Stimulated activated CD4-positive, alpha-beta T cell treated with anti-CD3 and anti-CD28 coated beads, Interleukin-2, amount 100 ng/mL, for 4 hours (primary cell): ENCODE data around the gene HOXA4.

ENCODE experiments used
- DNase-seq: peaks from one replicate; pipeline ENCODE4 v3.0.0-alpha.2; 2020; ENCODE audit warnings: low read depth

The HOXA4 gene

GRCh38 chr7:27116962-27117886, 13.3 kb downstream of the HOXA4 start:
- no peak for DNase-seq

DNA sequence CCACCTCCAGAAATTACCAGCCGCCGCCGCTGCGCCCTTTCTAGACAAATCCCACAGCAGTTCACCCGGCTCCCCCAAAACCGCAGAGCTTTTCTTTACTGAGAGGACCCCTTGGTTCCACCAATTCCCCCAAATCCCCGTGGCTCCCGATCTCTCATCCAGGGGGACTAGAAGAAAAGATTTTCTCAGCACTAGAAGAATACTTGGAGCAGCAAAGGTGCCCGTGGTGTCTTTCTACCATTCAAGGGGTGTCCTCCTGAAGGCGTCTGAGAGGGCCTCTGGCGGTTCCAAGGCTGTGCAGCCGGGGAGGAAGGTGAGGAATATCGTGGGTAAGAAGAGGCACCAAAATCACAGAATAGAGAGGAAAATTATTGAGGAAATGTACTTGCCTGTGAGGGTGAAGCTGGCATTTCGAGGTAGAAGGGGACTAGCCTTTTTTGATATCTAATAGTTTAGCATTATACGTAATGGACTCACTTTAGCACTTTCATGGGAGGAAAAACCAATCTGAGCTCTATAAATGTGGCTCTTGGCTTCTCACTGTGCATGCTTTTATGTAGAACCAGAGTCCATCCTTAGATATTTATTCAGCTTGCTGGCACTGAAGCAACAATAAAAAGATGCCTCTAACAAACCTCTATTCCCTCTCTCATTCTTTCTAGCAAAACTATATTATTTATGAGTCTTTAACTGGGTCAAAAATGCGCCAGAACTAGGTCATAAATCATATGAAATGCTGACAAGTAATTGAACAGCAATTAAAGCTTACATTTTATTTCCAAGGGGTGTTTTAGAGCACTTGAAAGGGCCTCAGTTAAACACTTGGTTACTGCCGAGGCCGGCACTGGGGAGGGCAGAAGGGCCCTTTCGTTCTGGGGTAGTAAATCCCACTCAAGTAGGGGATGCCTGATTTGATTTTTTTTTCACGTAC, 14.3 kb downstream of the HOXA4 start:
- DNase-seq = no peak

DNA sequence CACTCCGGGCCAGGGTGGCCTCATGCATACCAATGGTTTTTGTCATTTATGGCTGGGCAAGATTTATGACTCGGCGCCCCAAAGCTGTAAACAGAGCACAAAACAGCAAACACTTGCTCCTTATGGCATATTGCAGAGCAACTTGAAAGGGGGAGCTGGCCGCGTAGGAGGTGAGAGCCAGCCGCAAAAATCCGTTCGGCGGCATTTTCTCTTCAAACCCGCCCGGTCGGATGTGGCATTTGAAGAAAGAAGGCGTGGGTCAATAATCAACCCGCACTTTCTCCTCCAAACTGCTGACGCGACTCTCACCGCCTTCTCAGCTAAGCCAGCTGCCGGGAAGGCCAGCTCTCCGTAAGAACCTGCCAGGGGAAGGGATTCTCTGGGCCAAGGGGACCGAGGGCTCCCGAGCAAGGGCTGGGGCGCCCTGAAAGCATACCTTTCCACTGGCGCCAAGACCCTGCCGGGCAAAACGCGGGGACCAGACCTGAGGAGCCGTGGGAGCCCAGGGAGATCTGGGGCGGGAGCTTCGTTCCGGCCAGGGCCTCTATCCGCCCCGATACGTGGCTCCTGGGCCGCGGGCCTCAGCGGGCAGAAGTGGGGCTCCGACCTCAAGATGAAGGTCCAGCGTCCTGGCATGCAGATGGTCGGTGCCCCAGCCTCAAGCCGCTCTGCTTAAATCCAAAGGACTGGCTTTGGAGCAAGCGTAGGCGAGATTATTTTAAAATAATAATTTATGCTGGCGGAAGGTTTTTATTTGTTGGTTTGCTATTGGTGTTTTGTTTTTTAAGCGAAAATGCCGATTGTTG, 15.1 kb downstream of the HOXA4 start:
- no peak for DNase-seq

GRCh38 chr7:27114881-27115220, 15.7 kb downstream of the HOXA4 start:
- DNase-seq = no peak

- no peak for DNase-seq
Measured at GRCh38 chr7:27113991-27114769, 16.4 kb downstream of the HOXA4 start.

DNA sequence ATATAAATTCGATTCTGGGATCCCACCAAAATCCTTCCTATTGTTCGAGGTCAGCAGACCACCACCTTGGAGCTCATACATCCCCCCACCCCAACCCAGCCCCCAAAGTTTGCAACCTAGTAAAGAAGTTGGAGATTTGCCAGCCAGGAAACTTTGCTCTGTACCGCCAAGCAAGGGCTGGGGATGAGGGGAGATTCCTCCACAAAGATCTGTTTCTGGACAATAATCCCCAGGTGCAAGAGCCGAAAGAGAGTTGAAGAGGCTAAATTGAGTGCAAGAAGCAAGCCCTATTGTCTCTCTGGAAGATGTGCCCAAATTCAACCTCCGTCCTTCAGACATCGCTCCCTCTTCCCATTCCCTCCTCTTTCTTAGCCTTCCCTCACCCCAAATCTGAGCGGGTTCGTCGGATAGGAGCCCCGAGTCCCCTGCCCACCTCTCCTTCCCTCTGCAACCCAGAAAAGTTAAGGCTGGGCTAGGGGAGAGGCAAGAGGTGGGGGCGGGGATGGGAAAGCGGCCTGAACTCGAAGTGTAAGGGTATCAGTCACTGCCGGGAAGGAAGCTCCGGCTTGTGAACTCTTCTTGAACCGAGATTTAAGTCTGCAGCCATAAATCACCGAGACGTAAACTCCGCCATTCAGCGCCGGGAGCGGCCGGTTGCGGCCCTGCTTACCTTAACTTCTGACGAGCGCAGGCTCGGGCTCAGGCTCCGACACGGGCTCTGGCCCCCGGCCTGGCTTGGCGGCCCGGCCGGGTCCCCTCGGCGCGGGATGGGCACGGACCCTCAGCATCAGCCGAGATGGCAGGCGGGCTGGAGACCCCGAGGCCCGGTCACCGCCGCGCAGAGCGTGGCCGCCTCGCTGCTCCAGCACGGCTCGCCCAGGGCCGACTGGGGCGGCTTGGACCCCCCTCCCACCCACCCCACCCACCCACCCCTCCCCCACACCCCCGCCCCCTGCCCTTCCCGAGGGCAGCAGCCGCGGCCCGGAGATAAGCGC, 17.3 kb downstream of the HOXA4 start:
- no peak for DNase-seq

- DNase-seq = no peak
Measured at GRCh38 chr7:27112361-27112760, 18.2 kb downstream of the HOXA4 start.

GRCh38 chr7:27111751-27112277, 18.7 kb downstream of the HOXA4 start:
- no peak for DNase-seq

GRCh38 chr7:27111042-27111750, 19.4 kb downstream of the HOXA4 start:
- DNase-seq = no peak

DNA sequence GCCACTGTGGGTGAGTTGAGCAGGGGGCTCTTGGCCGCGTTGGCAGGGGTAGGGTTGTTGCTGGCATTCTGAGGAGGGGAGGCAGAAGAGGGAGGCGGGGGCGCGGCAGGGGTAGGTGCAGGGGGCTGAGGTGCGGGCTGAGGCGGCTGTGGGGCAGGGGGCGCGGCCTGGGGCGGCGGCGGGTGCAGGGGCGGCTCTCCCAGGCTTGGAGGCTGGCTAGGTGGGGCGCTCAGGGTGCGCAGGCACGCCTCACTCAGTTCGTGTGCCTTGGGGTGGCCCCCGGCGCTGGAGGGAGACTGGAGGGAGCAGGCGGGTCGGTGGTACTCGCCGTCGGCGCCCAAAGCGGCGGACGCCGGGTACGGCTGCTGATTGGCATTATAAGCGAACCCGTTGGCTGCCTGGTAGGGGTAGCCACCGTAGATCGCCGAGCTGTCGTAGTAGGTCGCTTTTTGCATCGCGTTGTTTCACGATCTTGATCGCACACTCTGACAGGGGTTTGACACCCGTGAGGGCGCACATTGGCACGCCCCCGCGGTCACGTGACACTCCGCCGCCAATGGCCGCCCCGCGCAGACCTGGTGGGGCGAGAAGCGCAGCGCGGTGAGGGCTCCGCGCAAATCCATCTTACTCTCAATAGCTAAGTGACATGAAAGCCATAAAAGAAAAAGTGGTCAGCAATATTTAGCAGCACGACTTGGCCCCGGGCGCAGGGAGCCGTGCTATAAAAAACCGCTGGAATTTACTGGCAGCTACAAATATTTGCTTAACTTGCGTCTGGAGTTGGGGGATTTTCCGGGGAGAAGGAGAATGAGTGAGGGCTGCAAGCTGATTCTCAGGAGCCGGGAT, 20.1 kb downstream of the HOXA4 start:
- DNase-seq = no peak

GRCh38 chr7:27109466-27110185, 20.9 kb downstream of the HOXA4 start:
- DNase-seq = no peak

GRCh38 chr7:27108390-27109127, 22.0 kb downstream of the HOXA4 start:
- no peak for DNase-seq

DNA sequence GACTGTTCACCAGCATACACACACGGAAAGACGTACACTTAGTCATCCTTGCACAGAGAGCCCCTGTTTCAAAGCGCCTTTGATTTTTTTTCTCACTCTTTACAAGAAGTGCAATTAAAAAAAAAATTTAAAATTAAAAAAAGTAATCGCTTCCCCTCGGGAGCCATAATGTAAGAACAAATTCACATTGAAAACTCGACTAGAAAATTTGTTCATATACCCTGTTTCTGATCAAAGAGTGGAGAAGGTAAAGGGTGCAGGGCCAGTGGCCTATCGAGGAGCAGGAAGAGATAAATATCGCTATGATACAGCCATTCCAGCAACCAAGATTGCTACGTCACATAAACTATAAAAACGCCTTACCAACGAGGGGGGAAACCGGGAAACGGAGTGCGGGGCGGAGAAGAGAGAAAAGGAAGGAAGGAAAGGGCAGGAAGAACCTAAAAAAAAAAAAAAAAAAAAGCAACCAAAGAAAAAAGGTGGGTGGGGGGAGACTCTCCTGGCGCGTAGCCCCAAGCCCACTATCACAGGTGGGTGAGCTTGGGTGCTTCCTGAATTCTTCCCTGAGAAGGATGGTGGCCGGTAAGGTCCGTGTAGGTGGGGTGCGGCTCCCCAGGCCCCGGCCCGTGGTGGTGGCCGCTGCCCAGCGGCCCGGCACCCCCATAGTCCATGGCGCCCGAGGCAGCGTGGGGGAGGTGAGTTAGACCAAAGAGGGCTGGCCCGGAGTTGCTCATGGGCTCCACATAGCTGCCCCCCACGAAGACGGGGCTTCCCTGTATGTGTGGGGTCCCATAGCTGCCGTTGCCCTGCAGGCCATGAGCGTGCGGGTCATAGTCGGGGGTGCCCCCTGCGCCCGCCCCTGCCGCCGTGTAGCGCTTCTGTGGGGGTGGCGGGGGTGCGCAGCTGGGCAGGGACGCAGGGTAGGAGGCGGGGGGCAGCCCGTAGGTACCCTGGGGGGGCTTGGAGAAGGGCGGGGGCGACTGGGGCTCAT, 22.9 kb downstream of the HOXA4 start:
- no peak for DNase-seq

DNA sequence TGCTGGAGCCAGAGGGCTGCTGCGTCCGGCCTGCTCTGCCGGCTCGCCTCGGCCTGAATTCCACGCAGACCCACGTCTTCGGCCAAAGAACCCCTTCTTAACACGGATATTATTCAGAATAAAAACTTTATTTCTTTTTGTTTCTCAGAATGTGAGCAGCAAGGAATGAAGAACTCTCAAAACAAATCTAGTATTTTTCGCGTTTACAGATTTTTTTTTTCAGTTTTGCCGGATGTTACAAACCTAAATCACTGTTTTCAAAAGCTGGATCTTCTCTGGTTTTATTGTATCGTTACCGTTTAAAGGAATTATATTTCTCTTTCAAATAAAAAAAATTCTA, 23.7 kb downstream of the HOXA4 start:
- no peak for DNase-seq

- DNase-seq = no peak
Measured at GRCh38 chr7:27106181-27106900, 24.2 kb downstream of the HOXA4 start.
